Fibroblast of lung (primary cell): ENCODE data around the gene MYLK. TPM values are rescaled to one million over a fixed set of nuclear protein-coding genes. Genes with fewer than 3 reads are reported as not detected.

Experiments used
- DNase-seq, 2 donors: peaks; one replicate each; pipeline versions ENCODE4 v3.0.0 to v3.0.0-alpha.2; 2010; ENCODE audit warnings: low read depth in 2 of 2
- H2AFZ ChIP-seq: 2 replicates; pipeline ENCODE4 v1.5.1; 2012; ENCODE audit warnings: low read length, control low read depth, inconsistent platforms
- H3K27ac ChIP-seq: 2 replicates; pipeline ENCODE4 v1.5.1; 2011; ENCODE audit warnings: low read length, control low read depth; ENCODE audit not compliant: insufficient read depth
- H3K27me3 ChIP-seq: 2 replicates; pipeline ENCODE4 v1.5.1; 2011; ENCODE audit warnings: mild to moderate bottlenecking, low read length; ENCODE audit not compliant: control insufficient read depth, insufficient read depth
- H3K36me3 ChIP-seq: 2 replicates; pipeline ENCODE4 v1.5.1; 2011; ENCODE audit warnings: low read length; ENCODE audit not compliant: control insufficient read depth, insufficient read depth
- H3K4me1 ChIP-seq: 2 replicates; pipeline ENCODE4 v1.5.1; 2011; ENCODE audit warnings: low read length; ENCODE audit not compliant: control insufficient read depth, insufficient read depth; ENCODE audit errors: extremely low read depth
- H3K4me2 ChIP-seq: 2 replicates; pipeline ENCODE4 v1.5.1; 2011; ENCODE audit warnings: low read length, control low read depth; ENCODE audit not compliant: insufficient read depth; ENCODE audit errors: extremely low read depth
- H3K4me3 ChIP-seq, 4 experiments: fragments of 200-600 bp in 1 of 4; sonication (generic) in 1 of 4; replicated peaks in 1 of 4; 2 replicates each; pipeline ENCODE4 v1.5.1; 2011 to 2016; ENCODE audit warnings: low read length in 4 of 4, low read depth in 3 of 4, mild to moderate bottlenecking in 3 of 4, control low read depth in 2 of 4, inconsistent platforms in 1 of 4, mixed read lengths in 1 of 4; ENCODE audit not compliant: insufficient read depth in 1 of 4; ENCODE audit errors: control extremely low read depth in 1 of 4
- H3K79me2 ChIP-seq: 2 replicates; pipeline ENCODE4 v1.5.1; 2012; ENCODE audit warnings: mild to moderate bottlenecking, low read length, inconsistent platforms; ENCODE audit not compliant: control insufficient read depth, insufficient read depth
- H3K9ac ChIP-seq: 2 replicates; pipeline ENCODE4 v1.5.1; 2011; ENCODE audit warnings: mild to moderate bottlenecking, low read length, control low read depth; ENCODE audit not compliant: insufficient read depth
- H3K9me3 ChIP-seq: 2 replicates; pipeline ENCODE4 v1.5.1; 2012; ENCODE audit warnings: low read depth, low read length; ENCODE audit not compliant: control insufficient read depth, insufficient read depth
- H4K20me1 ChIP-seq: 2 replicates; pipeline ENCODE4 v1.5.1; 2011; ENCODE audit warnings: low read length; ENCODE audit not compliant: control insufficient read depth, insufficient read depth; ENCODE audit errors: extremely low read depth
- EZH2 ChIP-seq: IDR thresholded peaks from 2 replicates; pipeline ENCODE4 v1.5.1; 2012; ENCODE audit warnings: low read length, control low read depth, mild to moderate bottlenecking; ENCODE audit errors: missing control alignments
- polyA plus RNA-seq, 2 donors: library from polyadenylated mRNA; depleted of rRNA in 1 of 2; stranded (reverse) in 1 of 2; unstranded in 1 of 2; fragments of >200 nt; gene quantifications; 2 replicates each; pipeline ENCODE4 v1.2.1, GENCODE V29; 2011 to 2012; ENCODE audit warnings: missing spikeins in 1 of 2
- total RNA-seq: library from RNA; depleted of rRNA; stranded (reverse); fragments of >200 nt; gene quantifications from 2 replicates; pipeline ENCODE4 v1.2.1, GENCODE V29; 2014
- TF ChIP-seq, protein P1 (sequence below), 2 donors: IDR thresholded peaks in 1 of 2; conservative IDR thresholded peaks in 1 of 2; 1 replicate in 1 of 2; 2 replicates in 1 of 2; pipeline ENCODE4 v1.5.1; 2011 to 2012; ENCODE audit warnings: low read length in 2 of 2, control low read depth in 1 of 2, inconsistent platforms in 1 of 2, low read depth in 1 of 2, mild to moderate bottlenecking in 1 of 2

Gene MYLK
- total and polyA plus RNA-seq, 2 donors (not counting 1 experiment from before 2014, with no cell fraction given): 918 to 941 TPM

DNA sequence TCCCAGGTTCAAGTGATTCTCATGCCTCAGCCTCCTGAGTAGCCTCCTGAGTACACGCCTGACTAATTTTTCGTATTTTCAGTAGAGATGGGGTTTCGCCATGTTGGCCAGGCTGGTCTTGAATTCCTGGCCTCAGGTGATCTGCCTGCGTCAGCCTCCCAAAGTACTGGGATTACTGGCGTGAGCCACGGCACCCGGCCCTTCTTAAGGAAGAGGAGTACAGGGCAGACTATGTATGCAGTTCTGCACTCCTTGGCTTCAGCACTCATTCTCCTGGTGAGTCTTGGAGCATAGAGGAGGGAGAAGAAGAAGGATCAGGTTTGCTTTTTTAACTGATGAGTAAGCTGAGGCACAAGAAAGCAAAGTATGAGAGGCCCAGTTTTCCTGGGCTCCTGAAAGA lies 199.5 kb downstream of the MYLK start:
- Histone ChIP-seq H3K27ac (no peak overlapping the region), H3K4me1 (peaks cover 24% of the 10 kb centered on the region)
- TF ChIP-seq, protein P1, sequence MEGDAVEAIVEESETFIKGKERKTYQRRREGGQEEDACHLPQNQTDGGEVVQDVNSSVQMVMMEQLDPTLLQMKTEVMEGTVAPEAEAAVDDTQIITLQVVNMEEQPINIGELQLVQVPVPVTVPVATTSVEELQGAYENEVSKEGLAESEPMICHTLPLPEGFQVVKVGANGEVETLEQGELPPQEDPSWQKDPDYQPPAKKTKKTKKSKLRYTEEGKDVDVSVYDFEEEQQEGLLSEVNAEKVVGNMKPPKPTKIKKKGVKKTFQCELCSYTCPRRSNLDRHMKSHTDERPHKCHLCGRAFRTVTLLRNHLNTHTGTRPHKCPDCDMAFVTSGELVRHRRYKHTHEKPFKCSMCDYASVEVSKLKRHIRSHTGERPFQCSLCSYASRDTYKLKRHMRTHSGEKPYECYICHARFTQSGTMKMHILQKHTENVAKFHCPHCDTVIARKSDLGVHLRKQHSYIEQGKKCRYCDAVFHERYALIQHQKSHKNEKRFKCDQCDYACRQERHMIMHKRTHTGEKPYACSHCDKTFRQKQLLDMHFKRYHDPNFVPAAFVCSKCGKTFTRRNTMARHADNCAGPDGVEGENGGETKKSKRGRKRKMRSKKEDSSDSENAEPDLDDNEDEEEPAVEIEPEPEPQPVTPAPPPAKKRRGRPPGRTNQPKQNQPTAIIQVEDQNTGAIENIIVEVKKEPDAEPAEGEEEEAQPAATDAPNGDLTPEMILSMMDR (conservative IDR thresholded peaks at IDR 0.05 in 1 of 2, IDR thresholded peaks at IDR 0.05 in 1 of 2; ENCODE audit: low read depth in 1 of 2, low read length in 2 of 2): no peak
- no peak for TF ChIP-seq EZH2

DNA sequence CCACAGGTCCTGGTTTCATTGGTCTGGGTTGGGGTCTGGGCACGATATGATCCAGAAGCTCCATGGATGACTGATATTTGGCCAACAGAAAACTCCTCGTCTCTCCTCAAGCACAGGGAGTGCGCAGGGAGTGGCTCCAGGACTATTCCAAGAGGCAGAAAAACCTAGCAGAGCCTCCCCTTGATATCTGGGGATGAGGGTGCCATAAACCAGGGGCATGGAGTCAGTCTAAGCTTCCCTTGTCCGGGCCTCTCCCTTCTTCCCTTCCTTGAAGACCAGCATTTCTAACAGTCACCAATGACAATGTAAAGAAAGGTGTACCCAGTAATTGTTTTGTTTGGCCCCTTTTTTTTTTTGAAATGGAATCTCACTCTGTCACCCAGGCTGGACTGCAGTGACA lies 199.9 kb downstream of the MYLK start:
- peaks cover 30% of the 10 kb centered on the region for H3K36me3 ChIP-seq
- DNase-seq: no peak

More for the DNA sequence above, 199.5 kb downstream of the MYLK start:
- Histone ChIP-seq H3K36me3 (peaks cover 29% of the 10 kb centered on the region), H4K20me1 (no peaks in the 10 kb centered on the region), H3K9me3 (no peaks in the 10 kb centered on the region), H3K4me3 (no peak overlapping the region), H3K4me2 (no peak overlapping the region), H3K9ac (no peak overlapping the region), H3K27me3 (no peaks in the 10 kb centered on the region), H2AFZ (no peak overlapping the region), H3K79me2 (no peaks in the 10 kb centered on the region)
- no peak for DNase-seq

DNA sequence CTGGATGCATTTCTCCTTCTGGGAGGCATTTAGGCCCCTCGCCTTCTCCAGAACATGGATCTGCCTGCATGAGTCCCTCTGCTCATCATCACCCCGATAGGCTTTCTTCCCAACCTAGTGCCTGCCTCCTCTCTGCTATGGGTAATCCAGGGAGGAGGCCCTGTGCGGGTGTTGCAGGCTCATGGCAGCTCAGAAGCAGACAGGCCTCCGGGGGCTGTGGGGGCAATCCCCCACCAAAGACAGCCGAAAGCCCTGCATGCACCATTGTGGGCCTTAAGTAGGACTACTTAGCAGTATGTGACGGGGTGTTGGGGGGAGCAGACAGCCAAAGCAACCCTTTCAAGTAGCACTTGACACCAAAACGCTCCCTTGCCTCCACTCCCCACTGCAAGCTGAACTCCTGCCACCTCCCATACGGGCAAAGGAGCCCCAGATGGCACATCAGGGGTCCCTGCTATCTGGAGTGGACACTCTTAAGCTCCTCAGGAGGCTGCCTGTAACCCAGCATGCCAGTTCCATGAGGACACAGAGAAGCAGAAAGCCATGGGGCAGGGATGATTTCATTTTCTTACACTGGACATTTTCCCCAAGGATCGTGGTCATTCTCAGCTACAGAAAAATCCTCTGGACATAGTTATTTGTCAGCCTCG lies 200.5 kb downstream of the MYLK start:
- Histone ChIP-seq H3K27me3 (no peaks in the 10 kb centered on the region), H4K20me1 (no peaks in the 10 kb centered on the region), H3K36me3 (peaks cover 31% of the 10 kb centered on the region), H3K4me2 (no peak overlapping the region), H3K4me3 (no peak overlapping the region), H2AFZ (no peak overlapping the region), H3K9ac (no peak overlapping the region), H3K9me3 (no peaks in the 10 kb centered on the region), H3K4me1 (peaks cover 18% of the 10 kb centered on the region), H3K27ac (no peak overlapping the region), H3K79me2 (no peaks in the 10 kb centered on the region)
- TF ChIP-seq, protein P1 (conservative IDR thresholded peaks at IDR 0.05 in 1 of 2, IDR thresholded peaks at IDR 0.05 in 1 of 2; ENCODE audit: low read depth in 1 of 2, low read length in 2 of 2): no peak
- no peak for TF ChIP-seq EZH2
- DNase-seq: no peak

More for the DNA sequence above, 199.9 kb downstream of the MYLK start:
- H2AFZ ChIP-seq: no peak overlapping the region
- H4K20me1 ChIP-seq: no peaks in the 10 kb centered on the region
- no peaks in the 10 kb centered on the region for H3K9me3 ChIP-seq
- peaks cover 21% of the 10 kb centered on the region for H3K4me1 ChIP-seq
- no peak overlapping the region for H3K27ac ChIP-seq
- no peaks in the 10 kb centered on the region for H3K27me3 ChIP-seq
- no peak for TF ChIP-seq EZH2
- TF ChIP-seq, protein P1 (conservative IDR thresholded peaks at IDR 0.05 in 1 of 2, IDR thresholded peaks at IDR 0.05 in 1 of 2; ENCODE audit: low read depth in 1 of 2, low read length in 2 of 2): no peak
- H3K9ac ChIP-seq: no peak overlapping the region
- no peaks in the 10 kb centered on the region for H3K79me2 ChIP-seq
- no peak overlapping the region for H3K4me2 ChIP-seq
- no peak overlapping the region for H3K4me3 ChIP-seq
